ENCODE data around the gene NAA11.
A peak's percentile ranks its signal among the peaks of the same experiment; 100 is the strongest.

NAA11 gene

DNA sequence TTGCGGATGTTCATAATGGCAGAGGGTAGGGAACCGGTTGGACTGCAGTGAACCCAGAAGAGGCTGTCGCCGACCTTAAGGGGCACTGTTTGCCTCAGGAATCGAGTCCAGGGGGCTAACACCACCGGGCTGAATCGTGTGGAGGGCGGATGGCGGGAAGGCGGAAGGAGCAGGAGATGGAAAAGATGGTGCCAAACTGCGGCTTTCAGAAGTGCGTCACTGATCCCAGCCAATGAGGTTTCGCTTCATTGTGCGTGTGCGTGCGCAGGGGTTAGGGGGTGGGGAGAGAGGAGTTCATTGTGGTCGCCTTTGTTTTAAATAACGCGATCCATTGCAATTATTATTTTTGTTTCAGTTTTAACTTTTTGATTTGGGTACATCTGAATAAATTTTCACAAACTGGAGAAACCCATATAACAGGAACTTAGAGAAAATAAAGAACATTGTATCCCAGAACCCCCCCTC lies at the start of gene NAA11:
Gene NAA11, minus strand, starts transcription at position 198 of the 465 bp plus-strand sequence. Its CDS starts 184 bp downstream, at position 14.
- DNase-seq = no peak

DNA sequence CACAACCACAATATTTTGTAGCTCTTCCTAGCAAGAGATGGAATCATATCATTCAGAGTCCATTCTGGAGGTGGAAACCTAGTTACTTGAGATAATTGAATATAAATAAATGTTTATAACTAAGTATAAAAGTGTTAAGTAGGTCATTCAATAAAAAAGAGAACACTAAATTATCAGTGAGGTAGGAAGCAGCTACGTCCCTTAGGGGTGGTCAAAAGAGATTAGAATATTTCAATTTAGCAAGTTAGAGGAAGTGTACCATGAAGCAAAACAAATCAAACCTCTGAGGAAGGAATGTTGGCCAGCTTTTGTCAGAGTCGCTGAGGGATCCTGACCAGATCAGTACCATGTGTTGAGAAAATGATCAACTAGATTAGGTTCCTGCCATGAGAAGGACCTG lies 44.2 kb upstream of the NAA11 start:
- no peak for DNase-seq

DNA sequence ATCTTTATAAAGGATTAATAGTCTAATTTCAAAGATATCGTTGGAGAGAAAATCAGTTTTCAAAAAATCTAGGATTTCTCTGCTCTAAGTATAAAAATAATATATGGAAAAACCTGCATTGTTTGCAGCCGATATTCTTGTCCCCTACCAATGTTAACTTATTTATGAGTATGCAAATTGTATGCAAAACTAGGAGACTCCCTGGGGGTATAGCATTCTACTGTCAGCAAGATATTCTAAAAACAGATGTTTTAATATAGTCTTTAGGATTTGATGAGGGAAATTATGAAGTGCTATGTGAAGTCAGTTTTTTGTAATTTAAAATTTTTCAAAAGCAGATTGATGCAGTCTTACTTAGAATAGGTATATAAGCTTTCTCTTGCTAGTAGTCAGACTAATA lies 41.2 kb upstream of the NAA11 start:
- no peak for DNase-seq

DNA sequence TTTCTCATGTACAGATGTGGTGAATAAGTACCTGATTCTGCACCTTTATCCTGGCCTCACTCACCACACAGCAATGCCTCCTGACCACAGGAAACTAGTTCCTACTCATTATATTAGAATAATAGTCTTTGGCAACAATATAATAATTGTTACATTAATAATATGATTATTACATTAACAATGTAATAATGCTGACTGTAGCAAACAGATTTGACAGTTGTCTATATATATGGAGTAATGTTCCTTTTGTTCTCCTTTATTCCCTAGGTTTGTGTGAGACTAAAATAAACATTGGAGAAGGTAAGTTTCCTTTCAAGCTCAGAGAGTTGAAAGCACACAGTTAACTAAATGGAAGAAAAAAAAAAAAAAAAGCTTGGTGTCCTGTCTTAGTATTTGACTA lies 40.6 kb upstream of the NAA11 start:
- DNase-seq = no peak

DNA sequence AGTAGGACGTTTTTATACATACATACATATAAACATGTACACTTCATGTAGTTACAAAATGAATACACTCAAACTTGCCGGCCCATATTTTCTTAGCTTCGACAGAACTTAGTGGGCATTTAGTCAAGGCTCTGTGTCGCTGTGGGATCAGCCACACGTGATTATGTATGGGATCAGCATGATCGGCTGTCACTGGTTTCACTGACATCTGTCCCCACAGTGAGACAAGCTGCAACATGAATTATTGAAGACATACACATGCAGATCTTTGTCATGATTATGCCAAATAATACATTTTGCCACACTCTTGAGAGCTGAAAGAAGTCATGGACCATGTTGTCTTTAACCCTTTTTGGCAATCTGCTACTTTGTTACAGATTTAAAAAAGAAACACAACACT lies 38.2 kb upstream of the NAA11 start:
- peak in 1 of 2 experiments; percentile 15 for DNase-seq

DNA sequence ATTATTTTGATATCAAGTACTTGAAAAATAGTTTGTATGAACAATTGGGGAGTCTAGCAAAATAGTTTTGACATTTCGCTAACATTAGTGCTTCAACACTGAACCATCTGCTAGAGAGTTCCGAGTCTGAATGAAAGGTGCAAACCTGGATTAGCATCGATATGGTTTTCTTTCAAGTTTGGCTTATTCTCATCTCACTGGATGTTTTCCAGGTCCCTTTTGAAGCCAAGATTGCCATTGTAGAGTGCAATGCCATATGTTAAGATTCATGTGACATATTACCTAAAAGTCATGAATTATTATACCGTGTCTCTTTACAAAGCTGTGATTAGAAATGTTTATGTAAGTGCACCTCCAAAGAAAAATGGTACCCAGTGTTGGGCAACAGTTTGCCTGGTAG lies 36.8 kb upstream of the NAA11 start:
- DNase-seq = peak; percentile 51 to 90

DNA sequence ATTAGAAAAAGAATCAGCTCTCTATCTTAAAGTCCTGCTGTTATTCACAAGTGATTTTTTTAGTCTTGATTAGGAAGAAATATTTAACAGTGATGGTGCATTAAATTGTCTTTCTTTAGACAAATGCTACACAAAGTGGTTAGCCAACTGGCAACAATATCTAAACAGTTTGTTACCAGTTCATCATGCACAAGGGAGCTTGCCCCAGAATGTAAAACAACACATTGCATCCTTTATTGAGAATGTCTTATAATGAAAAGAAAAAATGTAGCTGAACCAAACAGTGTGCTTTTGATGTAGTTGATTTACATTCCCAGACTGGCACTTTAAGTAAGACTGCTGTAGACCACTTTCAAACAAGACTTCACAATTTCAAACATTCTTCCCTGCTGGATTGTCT lies 34.1 kb upstream of the NAA11 start:
- no peak for DNase-seq

DNA sequence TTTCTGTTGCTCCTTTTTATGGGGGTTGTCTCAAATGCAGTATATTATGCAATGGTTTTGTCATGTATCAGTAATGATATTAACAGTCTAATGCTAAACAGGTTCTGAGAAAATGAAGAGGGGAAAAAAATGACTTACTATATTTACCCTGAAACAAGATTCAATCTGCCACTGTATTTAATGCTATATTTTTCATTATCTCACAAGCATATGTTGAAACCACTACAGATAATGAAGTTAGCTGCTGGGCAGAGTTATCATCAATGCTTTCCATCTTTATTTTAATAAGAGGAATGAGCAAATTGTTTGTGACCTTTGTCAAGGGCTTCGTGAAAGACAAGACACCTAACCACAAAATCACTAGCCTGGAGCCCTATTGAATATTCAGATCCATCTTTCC lies 32.6 kb upstream of the NAA11 start:
- DNase-seq = no peak

DNA sequence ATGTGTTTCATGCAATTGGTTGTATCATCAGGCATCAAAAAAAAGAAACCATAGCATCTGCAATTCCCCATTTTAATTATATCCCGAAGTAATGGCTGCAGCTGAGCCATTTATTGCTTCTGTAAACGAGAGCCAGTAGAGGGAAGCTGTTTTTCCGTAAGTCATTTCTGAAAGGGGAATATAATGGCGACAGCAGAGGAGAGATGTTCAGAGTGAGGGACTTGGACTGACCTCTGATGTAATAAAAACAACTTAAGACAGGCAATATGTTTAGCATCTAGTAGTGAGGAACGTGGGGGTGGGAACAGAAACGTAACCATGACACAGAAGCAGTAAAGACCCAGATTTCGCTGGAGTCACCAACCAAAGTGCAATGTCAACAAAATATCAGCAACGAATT lies 31.5 kb upstream of the NAA11 start:
- no peak for DNase-seq

DNA sequence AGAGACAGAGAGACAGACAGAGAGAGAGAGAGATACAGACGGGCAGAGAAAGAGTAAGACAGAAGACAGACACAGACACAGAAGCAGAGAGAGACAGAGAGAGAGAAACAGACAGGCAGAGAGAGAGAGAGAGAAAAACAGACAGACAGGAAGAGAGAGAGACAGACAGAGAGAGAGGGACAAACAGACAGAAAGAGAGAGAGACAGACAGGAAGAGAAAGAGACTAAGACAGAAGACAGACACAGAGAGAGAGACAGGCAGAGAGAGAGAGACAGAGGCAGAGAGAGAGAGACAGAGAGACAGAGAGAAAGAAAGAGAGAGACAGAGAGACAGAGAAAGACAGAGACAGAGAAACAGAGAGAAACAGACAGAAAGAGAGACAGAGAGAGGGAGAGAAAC lies 27.2 kb upstream of the NAA11 start:
- no peak for DNase-seq

DNA sequence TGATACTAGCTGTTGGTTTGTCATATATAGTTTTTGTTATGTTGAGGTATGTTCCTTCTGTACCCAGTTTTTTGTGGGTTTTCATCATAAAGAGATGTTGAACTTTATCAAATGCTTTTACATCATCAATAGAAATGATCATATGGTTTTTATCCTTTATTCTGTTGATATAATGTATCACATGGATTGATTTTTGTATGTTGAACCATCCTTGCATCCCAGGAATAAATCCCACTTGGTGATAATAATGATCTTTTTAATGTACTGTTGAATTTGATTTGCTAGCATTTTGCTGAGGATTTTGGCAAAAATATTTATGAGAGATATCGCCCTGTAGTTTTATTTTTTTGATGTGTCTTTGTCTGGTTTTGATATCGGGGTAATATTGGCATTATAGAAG lies 22.5 kb upstream of the NAA11 start:
- no peak for DNase-seq

DNA sequence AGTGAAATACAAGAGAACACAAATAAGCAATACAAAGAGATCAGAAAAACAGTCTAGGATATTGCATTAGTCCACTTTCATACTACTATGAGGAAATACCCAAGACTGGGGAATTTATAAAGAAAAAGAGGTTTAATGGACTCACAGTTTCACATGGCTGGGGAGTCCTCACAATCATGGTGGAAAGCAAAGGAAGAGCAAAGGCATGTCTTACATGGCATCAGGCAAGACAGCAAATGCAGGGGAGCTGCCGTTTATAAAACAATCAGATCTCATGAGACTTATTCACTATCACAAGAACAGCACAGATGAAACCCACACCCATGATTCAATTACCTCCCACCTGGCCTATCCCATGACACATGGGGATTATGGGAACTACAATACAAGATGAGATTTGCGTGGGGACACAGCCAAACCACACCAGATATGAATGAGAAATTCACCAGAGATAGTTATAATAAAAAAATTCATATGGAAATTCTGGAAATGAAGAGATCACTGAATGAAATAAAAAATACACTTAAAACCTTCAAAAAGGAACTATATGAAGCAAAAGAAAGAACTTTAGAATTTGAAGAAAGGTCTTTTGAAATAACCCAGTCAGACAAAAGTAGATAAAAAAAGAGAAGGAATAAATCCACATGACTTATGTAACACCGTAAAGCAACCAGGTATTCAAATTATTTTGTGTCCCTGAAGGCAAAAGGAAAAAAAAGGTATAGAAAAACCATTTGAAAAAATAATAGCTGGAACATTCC lies 16.2 kb upstream of the NAA11 start:
- DNase-seq = no peak

DNA sequence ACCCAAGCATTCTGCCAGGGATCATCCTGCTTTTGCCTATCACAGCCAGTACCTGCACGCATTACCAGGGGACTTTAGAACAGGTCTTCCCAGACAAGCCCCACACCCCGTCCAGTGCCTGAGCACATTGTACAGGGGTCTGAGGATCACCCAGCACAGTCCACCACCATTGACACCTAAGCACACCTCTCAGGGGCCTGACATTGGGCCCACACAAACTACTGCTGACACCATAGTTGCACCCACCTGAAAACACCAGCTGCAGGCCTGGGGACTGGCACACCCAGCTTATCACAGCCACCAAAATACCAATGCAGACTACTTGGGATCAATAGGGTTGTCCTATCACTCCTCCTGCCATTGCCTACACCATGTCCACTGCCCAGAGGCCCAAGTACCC lies 14.7 kb upstream of the NAA11 start:
- DNase-seq = no peak

DNA sequence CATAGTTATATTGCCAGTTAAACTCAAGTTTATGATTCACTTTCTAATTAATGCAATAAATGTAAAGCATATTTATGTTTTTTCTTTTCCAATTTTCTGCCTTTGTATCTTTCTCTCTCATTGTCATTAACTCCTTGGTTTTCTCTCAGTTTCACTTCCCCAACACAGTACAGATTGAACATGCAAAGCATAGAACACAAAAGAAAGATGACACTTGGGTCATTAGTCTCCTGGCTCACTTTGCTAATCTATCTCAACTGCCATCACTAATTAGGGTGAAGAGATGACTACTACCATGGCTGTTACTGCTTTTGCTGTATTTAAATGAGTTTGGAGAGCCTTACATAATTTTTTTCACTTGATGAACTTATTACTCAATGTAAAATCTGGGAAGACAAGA lies 12.3 kb upstream of the NAA11 start:
- no peak for DNase-seq

DNA sequence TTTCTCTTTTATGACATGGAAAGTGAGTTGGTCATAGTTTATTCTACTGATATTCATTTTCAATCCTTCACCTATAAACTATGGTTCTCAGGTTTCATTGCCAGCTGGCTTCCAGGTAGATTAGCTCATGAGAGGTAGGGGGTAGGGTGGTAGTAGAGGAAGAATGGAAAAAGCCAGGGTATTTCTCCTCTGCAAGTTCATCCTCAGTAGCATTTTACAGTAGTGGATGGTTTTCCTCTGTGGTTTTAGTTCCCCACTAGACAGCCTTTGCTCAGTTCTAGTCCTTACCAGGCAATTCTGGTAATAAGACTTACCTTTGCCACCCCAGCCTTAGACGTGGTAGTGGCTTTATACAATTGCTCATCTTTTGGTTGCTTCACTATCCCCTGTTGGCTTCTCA lies 8.9 kb upstream of the NAA11 start:
- DNase-seq = no peak

DNA sequence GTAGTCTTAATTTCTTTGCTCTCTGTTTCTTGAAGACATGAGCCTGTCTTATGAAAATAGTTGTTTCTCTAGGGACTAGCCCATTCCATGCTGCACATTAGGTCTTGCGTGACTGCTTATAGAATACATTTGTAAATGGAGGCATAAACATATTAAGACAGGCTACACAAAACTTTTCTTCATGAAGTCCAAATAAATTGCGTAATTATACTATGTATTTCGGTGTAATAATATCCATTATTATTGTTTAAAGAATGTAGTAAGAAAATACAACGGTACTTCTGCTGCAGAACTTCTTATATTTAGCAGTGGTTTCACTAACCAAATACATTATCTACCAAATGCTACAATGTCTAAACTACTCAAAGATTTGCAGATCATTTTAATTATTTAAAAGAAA lies 8.5 kb upstream of the NAA11 start:
- no peak for DNase-seq

DNA sequence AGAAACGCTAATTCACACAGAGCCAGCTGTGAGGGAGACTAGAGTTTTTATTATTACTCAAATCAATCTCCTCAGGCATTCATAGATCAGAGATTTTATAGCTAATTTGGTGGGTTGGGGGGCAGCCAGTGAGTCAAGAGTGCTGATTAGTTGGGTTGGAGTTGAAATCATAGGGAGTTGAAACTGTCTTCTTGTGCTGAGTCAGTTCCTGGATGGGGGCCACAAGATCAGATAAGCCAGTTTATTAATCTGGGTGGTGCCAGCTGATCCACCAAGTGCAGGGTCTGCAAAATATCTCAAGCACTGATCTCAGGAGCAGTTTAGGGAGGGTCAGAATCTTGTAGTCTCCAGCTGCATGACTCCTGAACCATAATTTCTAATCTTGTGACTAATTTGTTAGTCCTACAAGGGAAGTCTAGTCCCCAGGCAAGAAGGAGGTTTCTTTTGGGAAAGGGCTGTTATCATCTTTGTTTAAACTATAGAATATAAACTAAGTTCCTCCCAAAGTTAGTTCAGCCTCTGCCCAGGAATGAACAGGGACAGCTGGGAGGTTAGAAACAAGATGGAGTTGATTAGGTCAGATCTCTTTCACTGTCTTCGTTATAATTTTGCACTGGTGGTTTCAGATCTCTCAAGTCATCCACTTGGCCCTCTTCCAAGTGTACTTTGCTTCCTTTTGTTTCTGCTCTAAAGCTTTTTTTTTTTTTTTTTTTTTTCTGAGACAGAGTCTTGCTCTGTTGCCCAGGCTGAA lies 5.4 kb upstream of the NAA11 start:
- DNase-seq = no peak

DNA sequence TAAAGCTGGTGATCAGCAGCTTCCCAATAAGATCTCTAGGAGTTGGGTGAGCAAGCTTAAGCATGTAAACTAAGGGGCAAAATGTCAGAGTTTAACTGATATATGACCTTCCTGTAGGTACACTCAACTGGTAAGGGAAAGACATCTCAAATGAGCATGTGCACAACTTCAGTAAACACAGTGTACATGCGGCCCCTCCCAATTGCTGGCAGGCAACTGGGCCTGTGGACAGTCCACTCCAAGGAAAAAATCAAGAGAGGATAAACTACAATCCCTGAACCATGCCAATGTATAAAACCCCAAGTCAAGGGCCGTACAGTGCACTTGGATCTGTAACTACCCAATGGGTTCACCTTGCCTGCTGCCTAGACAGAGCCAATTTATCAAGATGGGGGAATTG lies 4.9 kb upstream of the NAA11 start:
- no peak for DNase-seq

DNA sequence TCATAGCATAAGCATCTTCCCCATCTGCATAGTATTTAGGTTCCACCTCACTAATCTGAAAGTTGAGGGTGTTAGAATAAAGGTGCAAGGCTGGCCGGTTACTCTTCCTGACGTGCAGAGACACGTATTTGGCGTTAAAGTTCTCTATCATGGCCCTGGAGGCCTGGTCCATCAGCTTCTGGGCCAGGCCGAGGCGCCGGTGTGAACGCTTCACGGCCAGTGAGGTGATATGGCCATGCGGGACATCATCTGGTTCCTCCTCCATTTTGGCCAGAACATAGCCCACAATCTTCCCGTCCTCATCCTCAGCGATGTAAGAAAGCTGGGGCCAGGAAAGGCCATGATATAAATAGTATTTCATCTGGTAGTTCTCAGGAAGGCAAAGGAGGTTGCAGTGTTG lies 425 bp downstream of the NAA11 start:
- no peak for DNase-seq

DNA sequence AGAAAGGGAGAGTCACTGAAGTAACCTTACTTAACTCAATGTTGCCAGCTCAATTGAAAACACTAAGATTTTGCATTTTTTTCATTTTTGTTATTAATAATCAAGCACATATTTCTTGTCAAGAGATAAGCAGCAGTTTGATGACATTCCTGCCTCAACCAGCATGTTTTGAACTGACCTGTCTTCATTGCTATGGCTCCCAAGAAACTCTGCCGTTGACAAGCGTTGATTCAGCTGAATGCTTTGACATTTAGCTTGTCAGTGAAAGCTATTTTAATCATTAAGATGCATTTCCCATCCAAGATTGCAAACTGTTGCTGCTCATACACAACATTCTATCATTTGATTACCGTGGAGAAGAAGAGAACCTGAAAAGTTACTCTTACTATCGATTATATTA lies 5.9 kb downstream of the NAA11 start:
- DNase-seq = no peak

DNA sequence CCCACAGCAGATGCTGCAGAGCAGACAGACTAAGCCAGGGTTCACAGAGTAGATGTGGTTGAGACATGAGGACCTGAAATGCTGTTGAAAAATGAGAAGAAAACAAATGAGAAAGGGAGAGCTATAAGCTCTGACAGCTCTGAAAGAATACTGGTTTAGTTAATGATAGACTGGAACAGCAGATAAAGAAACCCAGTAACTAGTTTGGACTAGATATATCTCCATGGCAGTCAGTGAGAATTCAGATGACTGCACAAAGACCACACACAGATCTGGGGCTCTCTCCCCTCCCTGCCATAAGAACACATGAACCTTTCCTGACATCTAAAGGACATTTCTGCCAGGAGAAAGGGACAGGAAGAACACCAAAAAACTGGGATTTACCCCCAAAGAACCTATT lies 8.2 kb downstream of the NAA11 start:
- no peak for DNase-seq

DNA sequence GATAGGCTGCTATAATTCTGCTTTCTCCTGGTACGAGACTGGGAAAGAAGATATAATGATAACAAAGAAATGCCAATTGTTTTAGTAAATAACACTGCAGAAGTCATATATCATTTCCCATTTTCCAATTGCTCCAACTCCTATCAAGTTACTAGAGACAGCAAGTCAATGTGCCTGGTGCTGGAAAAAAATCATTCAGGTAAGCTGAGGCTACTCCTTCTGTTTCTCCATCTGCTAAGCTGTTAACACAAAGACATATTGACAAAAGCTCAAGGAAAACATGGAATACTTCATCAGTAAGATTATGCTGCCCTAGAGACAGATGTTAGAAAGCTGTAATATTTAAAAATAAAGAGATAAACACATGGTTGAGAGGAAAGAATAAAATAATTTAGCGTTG lies 10.0 kb downstream of the NAA11 start:
- DNase-seq = no peak

DNA sequence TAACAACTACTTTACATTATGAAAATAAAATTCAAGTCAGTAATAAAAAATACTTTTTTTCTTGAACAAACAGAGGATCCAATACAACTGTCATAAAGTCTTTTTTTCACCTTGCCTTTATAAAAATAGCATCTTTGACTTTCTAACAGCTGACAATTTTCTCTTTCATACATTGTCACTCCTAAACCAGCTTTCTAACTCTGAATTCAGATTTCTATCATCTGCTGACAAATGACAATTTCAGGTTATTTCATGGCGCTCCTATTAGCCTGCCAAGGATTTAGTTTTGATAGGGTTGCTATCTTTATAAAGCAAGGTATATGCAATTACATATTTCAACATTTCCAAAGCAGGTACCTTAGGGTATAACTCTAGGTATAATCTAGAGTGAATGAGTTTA lies 14.6 kb downstream of the NAA11 start:
- no peak for DNase-seq

DNA sequence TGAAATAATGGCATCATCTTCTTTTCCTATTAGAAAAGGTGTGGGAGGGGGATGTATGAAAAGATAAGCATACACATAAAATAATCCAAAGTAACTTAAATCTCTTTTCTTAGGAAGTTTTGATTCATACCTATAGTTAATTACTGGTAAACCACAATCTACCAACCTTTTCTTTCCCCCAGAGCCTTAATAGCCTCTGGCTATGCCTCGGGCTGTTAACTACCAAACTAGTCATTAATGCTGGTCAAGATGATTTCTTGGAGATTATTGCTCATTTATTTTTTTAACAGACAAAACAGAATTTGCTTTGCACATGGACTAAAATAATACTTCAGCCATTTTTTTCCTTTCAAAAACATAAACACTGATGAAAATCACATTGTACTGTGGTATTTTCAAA lies 16.9 kb downstream of the NAA11 start:
- DNase-seq = no peak

DNA sequence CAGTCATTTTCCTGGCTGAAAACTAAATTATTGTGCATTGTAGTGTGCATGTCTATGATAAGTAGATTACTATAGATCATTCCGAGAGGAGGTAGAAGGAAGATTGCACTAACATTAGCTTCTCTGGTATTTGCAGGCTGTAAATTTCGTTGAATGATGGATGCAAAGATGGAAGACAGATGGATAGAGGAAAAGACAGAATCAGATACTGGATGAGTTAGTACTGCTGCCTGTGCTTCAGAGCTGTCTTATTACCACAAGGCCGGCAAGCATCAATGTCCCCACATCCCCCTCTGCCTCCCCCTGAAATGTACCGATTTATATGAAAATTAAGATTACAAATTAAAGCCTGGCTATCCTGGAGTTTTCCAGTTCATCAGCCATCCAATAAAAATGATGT lies 17.7 kb downstream of the NAA11 start:
- DNase-seq = no peak

Measured in NCI-H446 (cell line).